KG1 (cell line): ENCODE measurements around the gene ACOT6.
"Not testable (repeated sequence)": the region's sequence is repeated elsewhere in the genome, so short reads cannot be mapped to it uniquely, and the experiment has no call there.

Source experiments
- DNase-seq: peaks from one replicate; lab custom pipeline; 2025; lab: John Stamatoyannopoulos, UW

ACOT6 gene

GRCh38 chr14:73599499-73599898 lies 12.8 kb upstream of the ACOT6 start:
- DNase-seq = no peak

- DNase-seq = no peak
Measured at GRCh38 chr14:73602994-73603393, 9.3 kb upstream of the ACOT6 start.

GRCh38 chr14:73606271-73606670 lies 6.0 kb upstream of the ACOT6 start:
- DNase-seq = no peak

- no peak for DNase-seq
Measured at GRCh38 chr14:73607241-73607640, 5.1 kb upstream of the ACOT6 start.

- DNase-seq = no peak
Measured at GRCh38 chr14:73610687-73611086, 1.6 kb upstream of the ACOT6 start.

GRCh38 chr14:73613046-73613383 lies 698 bp downstream of the ACOT6 start:
- DNase-seq = peak; percentile 51

- DNase-seq = no peak
Measured at GRCh38 chr14:73613419-73613963, 1.2 kb downstream of the ACOT6 start.

- no peak for DNase-seq
Measured at GRCh38 chr14:73616831-73617230, 4.5 kb downstream of the ACOT6 start.

GRCh38 chr14:73619524-73619923 lies 7.2 kb downstream of the ACOT6 start:
- no peak for DNase-seq

GRCh38 chr14:73620268-73620667 lies 8.0 kb downstream of the ACOT6 start:
- DNase-seq = no peak

- DNase-seq = no peak
Measured at GRCh38 chr14:73623504-73624054, 11.3 kb downstream of the ACOT6 start.

- no peak for DNase-seq
Measured at GRCh38 chr14:73625706-73626105, 13.4 kb downstream of the ACOT6 start.

- DNase-seq = no peak
Measured at GRCh38 chr14:73627151-73627558, 14.8 kb downstream of the ACOT6 start.

GRCh38 chr14:73630009-73630780 lies 17.9 kb downstream of the ACOT6 start:
- DNase-seq = no peak

GRCh38 chr14:73633116-73634010 lies 21.0 kb downstream of the ACOT6 start:
- peak; percentile 14 for DNase-seq

- DNase-seq = no peak
Measured at GRCh38 chr14:73634011-73634833, 21.9 kb downstream of the ACOT6 start.

- DNase-seq = not testable (repeated sequence)
Measured at GRCh38 chr14:73636355-73636754, 24.0 kb downstream of the ACOT6 start.

GRCh38 chr14:73637830-73638229 lies 25.5 kb downstream of the ACOT6 start:
- no peak for DNase-seq

- DNase-seq = no peak
Measured at GRCh38 chr14:73640796-73641365, 28.6 kb downstream of the ACOT6 start.

GRCh38 chr14:73644531-73645247 lies 32.4 kb downstream of the ACOT6 start, which contains the start of gene DNAL1:
Gene DNAL1, plus strand, starts transcription at chr14:73644986. Its CDS starts 54 bp downstream, at chr14:73645040.
- peak; percentile 90 for DNase-seq

- DNase-seq = no peak
Measured at GRCh38 chr14:73645248-73645610, 32.9 kb downstream of the ACOT6 start.
